CD4-positive, alpha-beta T cell treated with Interleukin-17A for 4 hours (primary cell): Measurements from ENCODE around the gene MAPRE2.

Experiments
- DNase-seq: peaks from one replicate; pipeline ENCODE4 v3.0.0-alpha.2; 2020; ENCODE audit warnings: mixed read lengths

The MAPRE2 gene

GRCh38 chr18:35186291-35187034, 145.2 kb downstream of the MAPRE2 start:
- no peak for DNase-seq

- DNase-seq = no peak
Observed at GRCh38 chr18:35189510-35189909, 148.3 kb downstream of the MAPRE2 start.

- DNase-seq = no peak
Observed at GRCh38 chr18:35190948-35191697, 149.9 kb downstream of the MAPRE2 start.

GRCh38 chr18:35191698-35192025, 150.4 kb downstream of the MAPRE2 start:
- DNase-seq = no peak

DNA sequence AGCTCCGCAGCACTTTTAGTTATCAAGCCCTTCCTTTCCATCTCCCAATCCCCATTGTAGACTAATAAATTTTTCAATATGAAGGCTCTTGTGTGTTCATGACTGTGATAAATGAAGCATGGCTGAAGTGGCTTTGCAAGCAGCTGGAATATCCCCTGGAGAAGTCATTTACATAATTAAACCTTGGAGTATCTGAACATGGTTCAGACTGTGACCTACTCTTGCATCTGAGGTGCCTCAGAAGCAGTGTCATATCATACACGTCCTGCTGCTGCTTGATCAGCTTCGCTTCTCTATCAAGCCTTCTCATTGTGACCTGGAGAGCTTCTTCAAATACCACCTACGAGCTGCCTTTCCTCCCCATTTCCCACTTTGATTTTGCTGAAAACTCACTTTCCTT, 151.2 kb downstream of the MAPRE2 start:
- no peak for DNase-seq
